GM18867 (cell line): ENCODE results near the gene DESI2.

Source experiments
- ATAC-seq: cut with Tn5 transposase; IDR thresholded peaks from one replicate; pipeline ENCODE4 v1.9.1; 2021; ENCODE audit warnings: mild to moderate bottlenecking, moderate library complexity; ENCODE audit not compliant: unreplicated experiment

DESI2 gene

DNA sequence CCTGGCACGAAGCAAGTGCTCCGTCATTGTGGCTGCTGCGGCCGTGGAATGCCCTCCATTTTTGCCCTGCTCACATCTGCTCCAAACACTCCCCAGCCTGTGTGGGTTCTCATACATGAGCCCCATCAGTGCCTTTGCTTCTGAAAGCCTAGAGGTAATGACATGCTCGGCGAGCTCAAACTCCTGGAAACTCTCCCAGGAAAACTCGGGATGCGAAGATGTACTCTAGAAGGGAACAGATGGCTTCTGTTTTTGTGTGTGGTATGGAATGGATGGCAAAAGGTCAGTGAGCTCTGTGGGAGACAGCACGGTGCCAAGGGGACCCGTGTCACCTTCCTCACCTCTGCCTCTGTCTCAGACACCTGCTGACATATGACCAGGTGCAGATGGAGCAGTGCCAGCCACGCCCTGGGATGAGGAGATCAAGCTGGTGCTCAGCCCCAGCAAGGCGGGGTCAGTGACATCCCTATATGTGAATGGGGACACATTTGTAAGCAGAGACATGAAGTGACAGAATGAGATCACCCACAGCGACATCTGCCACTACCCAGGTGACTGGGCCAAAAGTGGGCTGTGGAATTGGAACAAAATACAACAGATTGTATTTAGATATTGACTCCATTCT is 98.5 kb downstream of the DESI2 start:
- ATAC-seq = no peak

GRCh38 chr1:244755673-244756072 is 102.7 kb downstream of the DESI2 start:
- no peak for ATAC-seq

- ATAC-seq = no peak
These were observed 104.4 kb downstream of the DESI2 start for GRCh38 chr1:244757091-244757939.
